H7 (cell line): ENCODE results near the gene TRAF5. TPM values are rescaled to one million over a fixed set of nuclear protein-coding genes. Genes with fewer than 3 reads are reported as not detected.

Experiments
- total RNA-seq: library from RNA; depleted of rRNA; stranded (reverse); fragments of >200 nt; shearing (Covaris generic); gene quantifications from 2 replicates; pipeline ENCODE4 v1.2.3, GENCODE V29; 2014; rRNA removed

TRAF5 gene
- total RNA-seq, 1 experiment from 2014 or later, result 21.5 TPM

Other genes with a start within 250 kb of the TRAF5 start
- gene KCNH1, start 192.7 kb upstream of the TRAF5 start, total RNA-seq, result 0.07 TPM in 1 of 2 replicates, not detected in the other
- 16.7 and 24.3 TPM in 2 replicates for gene RCOR3, start 67.5 kb upstream of the TRAF5 start, total RNA-seq
- gene RD3, start 165.3 kb downstream of the TRAF5 start, total RNA-seq, result 0.11 TPM in 1 of 2 replicates, not detected in the other